HG03175 (cell line): ENCODE results near the gene WDFY3.
"Not testable (repeated sequence)": the region's sequence is repeated elsewhere in the genome, so short reads cannot be mapped to it uniquely, and the experiment has no call there.

Source experiments
- ATAC-seq: cut with Tn5 transposase; IDR thresholded peaks from one replicate; pipeline ENCODE4 v1.9.1; 2021; ENCODE audit warnings: mild to moderate bottlenecking, moderate library complexity; ENCODE audit not compliant: unreplicated experiment

The WDFY3 gene

DNA sequence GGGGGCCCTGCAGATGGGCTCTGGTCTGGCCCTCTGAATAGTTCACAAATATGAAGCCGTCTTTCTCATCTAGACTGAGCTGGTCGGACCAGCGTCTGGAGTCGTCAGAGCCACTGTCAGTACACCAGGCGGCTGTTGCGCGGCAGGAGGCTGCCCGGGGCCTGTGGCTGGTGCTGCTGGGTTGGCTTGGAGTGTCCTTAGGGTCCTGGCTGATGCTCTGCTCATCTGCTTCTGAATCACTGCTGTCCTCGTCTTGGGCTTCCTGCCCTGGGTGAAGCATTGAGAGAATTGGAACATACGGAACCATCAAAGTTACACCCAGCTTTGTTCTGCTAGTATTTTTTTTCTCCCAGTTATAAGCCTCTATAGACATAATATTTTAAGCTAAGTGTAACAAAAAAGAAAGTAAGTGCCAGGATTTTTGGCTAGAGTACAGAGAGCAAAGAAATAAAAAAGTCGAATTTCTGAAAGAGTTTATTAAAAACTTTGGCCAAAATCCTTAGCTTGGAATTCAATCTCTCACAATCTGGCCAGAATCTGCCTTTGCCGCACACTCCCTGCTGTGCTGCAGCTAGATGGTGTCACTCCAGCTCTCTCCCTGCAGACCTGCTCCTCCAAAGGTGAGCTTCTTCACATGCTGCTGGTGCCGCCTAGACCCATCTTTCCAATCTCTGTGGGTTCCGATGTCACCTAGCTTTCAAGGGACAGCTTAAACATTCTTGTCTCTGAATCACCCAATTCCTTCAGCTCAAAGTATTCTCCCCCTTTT is 287.3 kb downstream of the WDFY3 start:
- ATAC-seq: no peak

DNA sequence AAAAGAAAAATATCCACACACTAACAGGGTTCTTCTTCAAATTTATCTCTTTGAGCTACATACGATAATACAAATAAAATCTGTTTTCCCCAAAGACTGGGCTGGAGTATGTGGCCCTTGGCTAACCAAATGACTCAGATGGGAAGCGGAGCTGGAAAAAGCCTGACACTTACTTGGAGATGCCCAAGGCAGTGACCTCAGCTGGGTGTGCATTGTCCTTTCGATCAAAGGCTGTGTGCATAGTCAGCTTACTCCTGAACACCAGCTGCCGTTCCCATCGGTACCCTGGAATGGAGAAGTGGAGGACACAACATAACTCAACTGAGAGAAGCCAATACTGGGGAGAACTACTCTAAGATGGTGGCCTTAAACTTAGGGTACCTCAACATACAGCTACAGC is 288.5 kb downstream of the WDFY3 start:
- ATAC-seq: no peak

DNA sequence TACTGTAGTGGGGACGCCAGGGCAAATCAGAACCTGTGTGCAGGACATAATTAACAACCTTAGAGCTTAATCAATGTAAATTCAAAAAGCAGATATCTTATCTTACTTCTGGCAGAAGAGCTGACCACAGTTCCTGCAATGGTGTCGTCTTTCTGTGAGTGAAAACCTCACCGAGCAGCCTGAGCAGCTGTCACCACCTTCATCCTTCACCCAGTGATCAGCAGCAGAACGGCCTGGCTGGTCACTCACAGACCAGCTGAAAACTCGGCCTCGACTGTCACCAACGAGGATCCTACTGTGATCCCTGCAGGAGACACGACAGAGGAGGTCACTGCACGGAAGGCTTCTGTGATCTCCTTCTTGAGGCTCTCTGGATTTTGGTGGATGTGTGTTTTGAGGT is 289.4 kb downstream of the WDFY3 start:
- no peak for ATAC-seq

GRCh38 chr4:84673475-84674240 is 292.8 kb downstream of the WDFY3 start:
- no peak for ATAC-seq

GRCh38 chr4:84672177-84672576 is 294.3 kb downstream of the WDFY3 start:
- ATAC-seq: no peak

- ATAC-seq: no peak
Observed at GRCh38 chr4:84669201-84669600, 297.3 kb downstream of the WDFY3 start.

GRCh38 chr4:84666439-84666838 is 300.1 kb downstream of the WDFY3 start:
- no peak for ATAC-seq

DNA sequence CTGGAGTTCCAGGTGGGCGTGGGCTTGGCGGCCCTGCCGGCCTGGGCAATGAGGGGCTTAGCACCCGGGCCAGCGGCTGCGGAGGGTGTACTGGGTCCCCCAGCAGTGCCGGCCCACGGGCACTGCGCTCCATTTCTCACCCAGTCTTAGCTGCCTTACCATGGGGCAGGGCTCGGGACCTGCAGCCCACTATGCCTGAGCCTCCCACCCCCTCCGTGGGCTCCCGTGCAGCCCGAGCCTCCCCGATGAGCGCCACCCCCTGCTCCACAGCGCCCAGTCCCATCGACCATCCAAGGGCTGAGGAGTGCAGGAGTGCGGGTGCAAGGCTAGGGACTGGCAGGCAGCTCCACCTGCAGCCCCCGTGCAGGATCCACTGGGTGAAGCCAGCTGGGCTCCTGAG is 301.7 kb downstream of the WDFY3 start:
- not testable (repeated sequence) for ATAC-seq

DNA sequence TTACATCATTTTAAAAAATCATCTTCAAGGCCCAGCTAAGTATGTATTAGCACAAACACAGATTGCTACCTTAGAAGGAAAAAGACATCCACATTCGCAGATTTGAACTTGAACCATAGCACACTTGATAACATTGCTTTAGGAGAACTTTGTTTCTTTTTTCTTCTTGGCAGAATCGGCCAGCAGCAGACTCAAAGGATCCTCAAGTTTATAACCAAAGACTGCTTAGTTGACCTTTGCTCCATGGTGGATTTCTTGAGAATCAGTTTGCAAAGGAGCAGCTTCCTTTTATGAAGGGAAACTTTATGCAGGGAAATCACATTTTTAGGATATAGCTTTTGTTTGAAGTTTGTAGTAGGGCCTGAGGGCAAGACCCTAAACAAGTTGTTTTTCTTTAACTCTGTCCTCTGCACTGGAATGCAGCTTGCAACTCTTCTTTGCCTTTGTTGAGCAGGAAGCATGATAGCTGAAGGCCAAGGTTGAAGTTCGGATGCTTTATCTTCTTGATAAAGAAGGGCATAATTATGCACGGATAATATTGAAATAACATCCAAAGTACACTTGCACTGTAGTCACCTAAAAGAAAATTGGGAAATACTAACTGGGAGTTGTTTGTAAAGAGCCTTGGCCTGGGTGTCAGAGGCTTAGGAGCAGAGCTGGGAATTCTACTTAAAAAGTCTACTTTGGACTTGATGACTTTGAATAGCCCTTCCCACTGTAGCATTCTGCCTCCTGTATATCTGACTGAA is 305.1 kb downstream of the WDFY3 start:
- no peak for ATAC-seq

DNA sequence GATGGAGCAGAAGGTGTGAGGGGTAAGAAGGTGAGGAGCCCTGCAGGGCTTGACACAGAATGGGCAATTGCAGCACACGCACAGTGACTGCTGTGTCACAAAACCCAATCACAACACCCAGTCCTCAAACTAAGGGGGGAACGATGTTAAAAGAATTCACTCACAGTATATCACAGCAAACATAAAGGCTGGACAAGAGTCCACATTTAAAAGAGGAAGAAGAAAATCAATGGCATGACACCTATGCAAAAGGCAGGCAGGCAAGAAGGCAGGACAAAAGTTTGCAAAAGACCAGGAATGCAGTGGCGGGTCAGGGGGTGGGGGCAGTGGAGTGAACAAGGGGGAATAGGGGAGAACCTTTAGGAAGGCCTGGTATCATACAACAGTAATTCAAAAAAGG is 305.9 kb downstream of the WDFY3 start:
- ATAC-seq: no peak

DNA sequence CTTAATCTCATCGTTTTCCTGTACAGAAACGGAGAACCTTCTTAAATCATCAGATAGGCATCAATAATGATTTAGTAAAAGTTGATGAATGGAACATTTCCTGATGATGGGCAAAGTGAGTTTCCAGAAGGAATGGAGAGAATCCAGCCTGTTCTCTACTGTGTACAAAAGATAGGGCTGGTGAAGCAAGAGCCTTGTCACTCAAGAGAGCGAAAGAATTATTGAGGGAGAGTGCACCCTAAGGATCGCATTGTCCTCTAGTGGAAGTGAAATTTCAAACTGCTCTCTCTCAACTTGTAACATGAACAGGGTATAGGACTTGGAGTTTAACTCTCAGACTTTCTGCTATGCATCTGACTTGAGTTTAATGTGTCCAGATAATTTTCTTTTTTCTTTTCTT is 314.0 kb downstream of the WDFY3 start:
- no peak for ATAC-seq

- ATAC-seq: no peak
Observed at GRCh38 chr4:84651499-84651898, 315.0 kb downstream of the WDFY3 start.

- ATAC-seq: no peak
Observed at GRCh38 chr4:84648863-84649647, 317.4 kb downstream of the WDFY3 start.

GRCh38 chr4:84648178-84648577 is 318.3 kb downstream of the WDFY3 start:
- no peak for ATAC-seq

GRCh38 chr4:84647312-84647884 is 319.1 kb downstream of the WDFY3 start:
- no peak for ATAC-seq

DNA sequence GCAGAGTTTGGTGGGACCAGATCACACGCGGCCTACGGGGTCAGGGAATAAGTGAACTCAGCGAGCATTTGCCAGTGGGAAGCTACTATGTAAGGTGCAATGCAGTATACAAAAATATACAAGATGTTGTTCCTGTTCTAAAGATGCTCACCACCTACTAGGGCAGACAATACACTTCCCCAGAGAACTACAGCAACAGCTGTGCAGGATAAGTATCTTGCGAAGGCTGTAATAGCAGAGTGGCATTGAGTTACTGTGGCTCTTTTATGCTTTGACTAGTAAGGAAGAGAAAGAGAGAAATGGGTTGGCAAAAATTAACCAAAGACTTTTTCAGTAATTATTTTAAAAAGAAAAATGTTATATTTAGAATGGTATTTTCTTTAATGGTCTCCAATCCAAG is 322.4 kb downstream of the WDFY3 start:
- no peak for ATAC-seq

- ATAC-seq: no peak
Observed at GRCh38 chr4:84639145-84639544, 327.3 kb downstream of the WDFY3 start.

- no peak for ATAC-seq
Observed at GRCh38 chr4:84638092-84638491, 328.4 kb downstream of the WDFY3 start.

DNA sequence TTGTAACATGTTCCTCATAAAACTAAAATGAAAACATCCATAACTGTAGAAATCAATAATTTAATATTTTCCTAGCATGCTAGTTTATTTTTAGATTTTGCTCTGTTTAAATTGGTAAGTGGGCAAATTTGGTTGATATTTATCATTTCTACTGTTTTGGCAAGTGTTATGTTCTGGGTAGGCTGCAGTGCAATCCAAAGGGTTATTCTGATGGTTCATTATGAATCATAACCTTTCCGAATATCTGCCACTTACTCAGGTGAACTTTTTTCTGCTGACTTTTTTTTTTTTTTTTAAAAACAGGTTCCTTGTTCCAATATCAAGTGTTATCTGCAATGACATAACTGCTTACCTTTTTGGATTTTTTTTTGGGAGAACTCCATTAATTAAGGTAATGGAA is 331.5 kb downstream of the WDFY3 start:
- no peak for ATAC-seq

DNA sequence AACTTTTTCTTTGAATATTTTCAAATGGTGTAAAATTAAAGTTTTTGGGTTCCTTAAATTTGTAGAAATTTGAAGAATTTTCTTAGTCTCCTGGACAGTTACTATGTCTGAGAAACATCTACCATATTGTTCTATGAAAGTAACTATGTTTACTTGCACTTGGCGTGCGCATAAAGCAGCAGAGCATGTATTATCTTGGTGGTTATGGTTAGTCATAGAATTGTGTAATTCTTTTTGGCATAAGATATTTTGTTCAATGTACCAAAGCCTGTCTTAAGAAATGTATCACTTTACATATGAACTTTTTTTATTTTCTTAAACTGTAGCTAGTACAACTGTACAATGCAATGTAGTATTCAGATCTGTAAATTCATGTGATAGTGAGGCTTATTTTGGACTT is 334.4 kb downstream of the WDFY3 start:
- no peak for ATAC-seq

DNA sequence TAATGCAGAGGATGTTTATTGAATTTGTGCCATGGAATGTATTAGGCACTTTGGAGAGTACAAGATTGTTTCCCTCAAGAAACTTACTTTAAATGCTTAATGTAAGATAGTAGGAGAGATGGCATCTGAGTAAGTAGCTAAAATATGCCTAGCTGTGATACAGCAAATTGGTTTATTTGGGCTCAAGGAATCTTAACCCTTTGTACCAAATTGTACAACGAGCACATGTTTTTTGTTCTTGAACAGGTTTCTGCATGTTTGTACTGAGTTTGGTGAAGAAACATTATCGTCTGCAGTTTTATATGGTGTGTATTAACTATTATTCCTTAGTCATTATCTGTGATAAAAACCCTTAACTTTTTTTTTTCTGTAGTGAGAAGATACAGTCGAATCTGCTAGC is 334.9 kb downstream of the WDFY3 start:
- no peak for ATAC-seq
